A549 (cell line): ENCODE data around the gene APOL5. TPM values are rescaled to one million over a fixed set of nuclear protein-coding genes. Genes with fewer than 3 reads are reported as not detected.

ENCODE experiments used
- ATAC-seq, 2 experiments: fragments of 200-7000 bp in 1 of 2; fragments of >200 bp in 1 of 2; cut with Nextera tagmentation in 1 of 2; cut with Tn5 transposase in 1 of 2; 3 replicates each; pipeline versions ENCODE4 v1.8.0 to v1.9.1; 2018 to 2020; ENCODE audit warnings: mild to moderate bottlenecking in 1 of 2, moderate library complexity in 1 of 2
- CTCF ChIA-PET: fragments of 300-600 bp; sonication (Branson Sonifier 250); formaldehyde crosslinking; extraction: SDS; loops from one replicate; lab custom pipeline; 2021; ENCODE audit warnings: antibody characterized with exemption, inconsistent platforms; lab: Yijun Ruan, JAX
- POLR2A ChIA-PET: fragments of 350-600 bp; formaldehyde crosslinking; extraction: SDS; loops from one replicate; lab custom pipeline; 2021; ENCODE audit warnings: antibody characterized with exemption, inconsistent platforms; lab: Yijun Ruan, JAX
- DNase-seq, 2 experiments: peaks; one replicate each; pipeline versions ENCODE4 v3.0.0 to v3.0.0-alpha.2; 2011 to 2016; ENCODE audit warnings: low read depth in 1 of 2, low spot score in 1 of 2
- FAIRE-seq: peaks from 2 replicates; lab custom pipeline; 2011; peaks lifted over from hg19 to GRCh38; lab: Jason Lieb, UNC
- H3K27ac ChIP-seq, 2 experiments: fragments of >200 bp; sonication (Bioruptor Twin); formaldehyde crosslinking; 3 replicates each; pipeline ENCODE4 v1.5.1; 2016 to 2017
- H3K4me1 ChIP-seq: fragments of >200 bp; sonication (Bioruptor Twin); formaldehyde crosslinking; 3 replicates; pipeline ENCODE4 v1.6.1; 2016
- H3K4me2 ChIP-seq: fragments of >200 bp; sonication (Bioruptor Twin); formaldehyde crosslinking; 3 replicates; pipeline ENCODE4 v1.6.1; 2016
- H3K4me3 ChIP-seq: fragments of >200 bp; sonication (Bioruptor Twin); formaldehyde crosslinking; 3 replicates; pipeline ENCODE4 v1.5.1; 2016
- H3K9me3 ChIP-seq: fragments of >200 bp; sonication (Bioruptor Twin); formaldehyde crosslinking; 3 replicates; pipeline ENCODE4 v1.6.1; 2016
- BHLHE40 ChIP-seq: IDR thresholded peaks from 2 replicates; pipeline ENCODE4 v1.6.1; 2012; ENCODE audit warnings: low read depth, low read length, inconsistent platforms
- CBX2 ChIP-seq: fragments of 200-600 bp; sonication (generic); IDR thresholded peaks from 2 replicates; pipeline ENCODE4 v1.6.1; 2016; ENCODE audit warnings: low read depth, mild to moderate bottlenecking, borderline replicate concordance
- ESRRA ChIP-seq: fragments of 150-350 bp; IDR thresholded peaks from 2 replicates; pipeline ENCODE4 v1.6.1; 2014; ENCODE audit warnings: mild to moderate bottlenecking, low read length, borderline replicate concordance
- FOSL2 ChIP-seq, 2 experiments: fragments of 450-650 bp in 1 of 2; fragments of >200 bp in 1 of 2; sonication (Bioruptor Twin) in 1 of 2; formaldehyde crosslinking; IDR thresholded peaks; 2 replicates each; pipeline versions ENCODE4 v1.5.0 to v1.6.1; 2016 to 2020; ENCODE audit warnings: mild to moderate bottlenecking in 1 of 2, moderate library complexity in 1 of 2
- HOXB13 ChIP-seq: fragments of 250-450 bp; sonication (Bioruptor Pico); IDR thresholded peaks from 2 replicates; pipeline ENCODE4 v1.5.0; 2020; ENCODE audit warnings: low read depth, mild to moderate bottlenecking, moderate library complexity
- KDM1A ChIP-seq: fragments of 200-600 bp; sonication (generic); IDR thresholded peaks from 2 replicates; pipeline ENCODE4 v1.6.1; 2016; ENCODE audit warnings: low read depth, mild to moderate bottlenecking
- KDM5A ChIP-seq: fragments of 200-600 bp; sonication (generic); IDR thresholded peaks from 2 replicates; pipeline ENCODE4 v1.6.1; 2016; ENCODE audit warnings: antibody characterized with exemption, mild to moderate bottlenecking
- MAFK ChIP-seq: fragments of 450-650 bp; IDR thresholded peaks from 2 replicates; pipeline ENCODE4 v1.6.1; 2014; ENCODE audit not compliant: partially characterized antibody
- MAZ ChIP-seq: fragments of 150-350 bp; IDR thresholded peaks from 2 replicates; pipeline ENCODE4 v1.6.1; 2014; ENCODE audit warnings: antibody characterized with exemption, low read depth, low read length, borderline replicate concordance
- NR3C1 ChIP-seq: fragments of >200 bp; sonication (Bioruptor Twin); formaldehyde crosslinking; IDR thresholded peaks from 3 replicates; pipeline ENCODE4 v1.6.1; 2017
- POLR2A ChIP-seq: IDR thresholded peaks from 2 replicates; pipeline ENCODE4 v1.6.1; 2012; ENCODE audit warnings: mild to moderate bottlenecking, low read length
- POLR2AphosphoS2 ChIP-seq: conservative IDR thresholded peaks from 2 replicates; pipeline ENCODE4 v1.6.1; 2012; ENCODE audit warnings: low read length, improper control_type of control experiment, inconsistent platforms
- RARB ChIP-seq: fragments of 250-450 bp; sonication (Bioruptor Pico); IDR thresholded peaks from 2 replicates; pipeline ENCODE4 v1.8.0; 2021; ENCODE audit warnings: mild to moderate bottlenecking, moderate library complexity
- ZFP36 ChIP-seq: fragments of 450-650 bp; IDR thresholded peaks from 2 replicates; pipeline ENCODE4 v1.6.1; 2014; ENCODE audit warnings: borderline replicate concordance; ENCODE audit not compliant: partially characterized antibody
- ZNF302 ChIP-seq: fragments of 250-450 bp; sonication (Bioruptor Pico); IDR thresholded peaks from 2 replicates; pipeline ENCODE4 v1.9.0; 2021; ENCODE audit warnings: inconsistent platforms, mild to moderate bottlenecking, moderate library complexity
- WGBS: methylation state at CpG from one replicate; pipeline ENCODE4 v1.1.6; 2017; ENCODE audit errors: missing lambda C conversion rate; 5-methylcytosine and 5-hydroxymethylcytosine counted together
- polyA plus RNA-seq, 4 experiments: library from polyadenylated mRNA; depleted of rRNA in 3 of 4; stranded (reverse); fragments of >200 nt; fragmentation: RNase III in 1 of 4; extraction: RNeasy Plus Mini Kit Qiagen cat#74134 plus additional on column Dnase treatment in 1 of 4; gene quantifications; 2 replicates in 3 of 4; 3 replicates in 1 of 4; pipeline ENCODE4 v1.2.3, GENCODE V29; 2011 to 2017
- TF ChIP-seq, protein P1 (sequence below): fragments of 200-600 bp; sonication (generic); IDR thresholded peaks from 2 replicates; pipeline ENCODE4 v1.6.1; 2016; ENCODE audit warnings: antibody characterized with exemption, mild to moderate bottlenecking, moderate library complexity
- TF ChIP-seq, protein P2 (sequence below): IDR thresholded peaks from 2 replicates; pipeline ENCODE4 v1.6.1; 2012

Gene APOL5
- polyA plus RNA-seq, 2 of the 4 experiments (the other 2 are of a cell fraction): not detected

- POLR2A ChIA-PET: interaction anchor here (0.6 kb wide), 1 partner anchor 258 kb away, joined by 4 read pairs; no protein-coding TSS in a partner anchor
- DNase-seq (no peak), ATAC-seq (no peak), FAIRE-seq (no peak)
- CTCF ChIA-PET: interaction anchor here (1.0 kb wide), 1 partner anchor 362 kb away, joined by 6 read pairs; no protein-coding TSS in a partner anchor
- WGBS: 67% methylated on average over 6 of the region's 7 CpGs
- H3K4me1 ChIP-seq: peaks cover 3% of the 10 kb centered on the region; the same call in 1 of the 3 replicates
- no peak overlapping the region for H3K4me3 ChIP-seq
- H3K9me3 ChIP-seq: no peaks in the 10 kb centered on the region
- TF ChIP-seq KDM5A: no peak
- H3K4me2 ChIP-seq: no peak overlapping the region
- H3K27ac ChIP-seq: no peak overlapping the region; a peak in 1 of 6 replicates
These were observed 13.6 kb upstream of the APOL5 start for GRCh38 chr22:35703861-35704584.

- Histone ChIP-seq H3K4me1 (peaks cover 3% of the 10 kb centered on the region; the same call in 1 of the 3 replicates), H3K4me3 (no peak overlapping the region), H3K9me3 (no peaks in the 10 kb centered on the region), H3K4me2 (no peak overlapping the region), H3K27ac (no peak overlapping the region; a peak in 1 of 6 replicates)
- TF ChIP-seq MAFK (no peak), FOSL2 (IDR thresholded peaks at IDR 0.05) (no peak), FOSL2 (CRISPR knock-in tag; IDR thresholded peaks at IDR 0.05) (peak; percentile 32; the same call in 1 of the 2 replicates)
- WGBS: 73% methylated on average over 3 of the region's 3 CpGs
- ChIA-PET CTCF (interaction anchor here (0.6 to 0.7 kb wide), 3 partner anchors 92 to 395 kb away, joined by 3 to 4 read pairs (median 3); no protein-coding TSS in a partner anchor), POLR2A (no interaction called here)
- peak in 1 of 2 experiments; percentile 41; a peak in 2 of 6 replicates for ATAC-seq
- no peak for DNase-seq
- FAIRE-seq: no peak
These were observed 12.5 kb upstream of the APOL5 start for GRCh38 chr22:35705141-35705540.

GRCh38 chr22:35708453-35708852 lies 9.2 kb upstream of the APOL5 start:
- ChIA-PET POLR2A (no interaction called here), CTCF (interaction anchor here (1.3 kb wide), 1 partner anchor 81 kb away, joined by 3 read pairs; no protein-coding TSS in a partner anchor)
- no peak for TF ChIP-seq BHLHE40
- TF ChIP-seq NR3C1: no peak
- Histone ChIP-seq H3K4me2 (no peak overlapping the region), H3K9me3 (no peaks in the 10 kb centered on the region), H3K4me1 (peaks cover 3% of the 10 kb centered on the region; the same call in 1 of the 3 replicates), H3K27ac (no peak overlapping the region), H3K4me3 (no peak overlapping the region)
- no peak for DNase-seq
- no peak for ATAC-seq
- FAIRE-seq: no peak
- WGBS: 76% methylated on average over 7 of the region's 7 CpGs

- Histone ChIP-seq H3K27ac (no peak overlapping the region), H3K9me3 (no peaks in the 10 kb centered on the region), H3K4me3 (no peak overlapping the region), H3K4me2 (no peak overlapping the region), H3K4me1 (peaks cover 3% of the 10 kb centered on the region; the same call in 1 of the 3 replicates)
- CTCF ChIA-PET: interaction anchor here (1.3 kb wide), 1 partner anchor 81 kb away, joined by 3 read pairs; no protein-coding TSS in a partner anchor
- 80% methylated on average over 7 of the region's 7 CpGs for WGBS
- no peak for ATAC-seq
- TF ChIP-seq, protein P1, sequence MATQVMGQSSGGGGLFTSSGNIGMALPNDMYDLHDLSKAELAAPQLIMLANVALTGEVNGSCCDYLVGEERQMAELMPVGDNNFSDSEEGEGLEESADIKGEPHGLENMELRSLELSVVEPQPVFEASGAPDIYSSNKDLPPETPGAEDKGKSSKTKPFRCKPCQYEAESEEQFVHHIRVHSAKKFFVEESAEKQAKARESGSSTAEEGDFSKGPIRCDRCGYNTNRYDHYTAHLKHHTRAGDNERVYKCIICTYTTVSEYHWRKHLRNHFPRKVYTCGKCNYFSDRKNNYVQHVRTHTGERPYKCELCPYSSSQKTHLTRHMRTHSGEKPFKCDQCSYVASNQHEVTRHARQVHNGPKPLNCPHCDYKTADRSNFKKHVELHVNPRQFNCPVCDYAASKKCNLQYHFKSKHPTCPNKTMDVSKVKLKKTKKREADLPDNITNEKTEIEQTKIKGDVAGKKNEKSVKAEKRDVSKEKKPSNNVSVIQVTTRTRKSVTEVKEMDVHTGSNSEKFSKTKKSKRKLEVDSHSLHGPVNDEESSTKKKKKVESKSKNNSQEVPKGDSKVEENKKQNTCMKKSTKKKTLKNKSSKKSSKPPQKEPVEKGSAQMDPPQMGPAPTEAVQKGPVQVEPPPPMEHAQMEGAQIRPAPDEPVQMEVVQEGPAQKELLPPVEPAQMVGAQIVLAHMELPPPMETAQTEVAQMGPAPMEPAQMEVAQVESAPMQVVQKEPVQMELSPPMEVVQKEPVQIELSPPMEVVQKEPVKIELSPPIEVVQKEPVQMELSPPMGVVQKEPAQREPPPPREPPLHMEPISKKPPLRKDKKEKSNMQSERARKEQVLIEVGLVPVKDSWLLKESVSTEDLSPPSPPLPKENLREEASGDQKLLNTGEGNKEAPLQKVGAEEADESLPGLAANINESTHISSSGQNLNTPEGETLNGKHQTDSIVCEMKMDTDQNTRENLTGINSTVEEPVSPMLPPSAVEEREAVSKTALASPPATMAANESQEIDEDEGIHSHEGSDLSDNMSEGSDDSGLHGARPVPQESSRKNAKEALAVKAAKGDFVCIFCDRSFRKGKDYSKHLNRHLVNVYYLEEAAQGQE: no peak
- no peak for TF ChIP-seq ESRRA
- no peak for TF ChIP-seq ZFP36
- no peak for TF ChIP-seq MAZ
- TF ChIP-seq RARB (CRISPR knock-in tag): no peak
- TF ChIP-seq, protein P2, sequence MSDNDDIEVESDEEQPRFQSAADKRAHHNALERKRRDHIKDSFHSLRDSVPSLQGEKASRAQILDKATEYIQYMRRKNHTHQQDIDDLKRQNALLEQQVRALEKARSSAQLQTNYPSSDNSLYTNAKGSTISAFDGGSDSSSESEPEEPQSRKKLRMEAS: no peak
- TF ChIP-seq CBX2: no peak
- TF ChIP-seq POLR2A: no peak
- TF ChIP-seq HOXB13 (CRISPR knock-in tag): no peak
- no peak for TF ChIP-seq KDM1A
- no peak for TF ChIP-seq POLR2AphosphoS2
- no peak for TF ChIP-seq FOSL2 (IDR thresholded peaks at IDR 0.05)
- TF ChIP-seq FOSL2 (CRISPR knock-in tag; IDR thresholded peaks at IDR 0.05): no peak
- no peak for TF ChIP-seq ZNF302 (CRISPR knock-in tag)
- TF ChIP-seq KDM5A: no peak
- POLR2A ChIA-PET: no interaction called here
- no peak for FAIRE-seq
- no peak for DNase-seq
These were observed 8.8 kb upstream of the APOL5 start for GRCh38 chr22:35708917-35709316.
